Upper lobe of left lung (tissue), 6 donors: ENCODE data around the gene TMEM41A. TPM values are rescaled to one million over a fixed set of nuclear protein-coding genes. Genes with fewer than 3 reads are reported as not detected.

Experiments
- ATAC-seq, 2 donors: fragments of 200-7000 bp; cut with Tn5 transposase; one replicate each; pipeline ENCODE4 v1.9.1; 2022; ENCODE audit warnings: mild to moderate bottlenecking in 2 of 2, moderate library complexity in 2 of 2; ENCODE audit not compliant: low FRiP score in 2 of 2
- DNase-seq, 2 donors: peaks; one replicate each; pipeline ENCODE4 v3.0.0-alpha.2; 2019 to 2020
- H3K27ac ChIP-seq, 4 donors: fragments of 200-600 bp; sonication (generic); one replicate each; pipeline ENCODE4 v1.5.1; 2016 to 2019
- H3K27me3 ChIP-seq, 4 donors: fragments of 200-600 bp; sonication (generic); one replicate each; pipeline ENCODE4 v1.5.1; 2017 to 2019
- H3K36me3 ChIP-seq, 4 donors: fragments of 200-600 bp; sonication (generic); one replicate each; pipeline ENCODE4 v1.5.1; 2016 to 2019
- H3K4me1 ChIP-seq, 4 donors: fragments of 200-600 bp; sonication (generic); one replicate each; pipeline ENCODE4 v1.5.1; 2018 to 2019
- H3K4me3 ChIP-seq, 4 donors: fragments of 200-600 bp; sonication (generic); one replicate each; pipeline ENCODE4 v1.5.1; 2017 to 2019; ENCODE audit warnings: mild to moderate bottlenecking in 2 of 4, moderate library complexity in 1 of 4
- H3K9me3 ChIP-seq, 4 donors: fragments of 200-600 bp; sonication (generic); one replicate each; pipeline ENCODE4 v1.5.1; 2018 to 2019
- CTCF ChIP-seq, 6 experiments: fragments of 450-650 bp in 4 of 6; fragments of 200-600 bp in 2 of 6; sonication (generic) in 2 of 6; IDR thresholded peaks; one replicate each; pipeline ENCODE4 v1.5.1; 2016 to 2019; ENCODE audit warnings: antibody characterized with exemption in 6 of 6
- EP300 ChIP-seq, 4 donors: sonication (generic); formaldehyde crosslinking; IDR thresholded peaks; one replicate each; pipeline ENCODE4 v1.5.1; 2017; ENCODE audit warnings: antibody characterized with exemption in 4 of 4, control low read depth in 2 of 4
- POLR2A ChIP-seq, 4 donors: fragments of 450-650 bp; IDR thresholded peaks; one replicate each; pipeline ENCODE4 v1.5.1; 2016 to 2017; ENCODE audit warnings: antibody characterized with exemption in 4 of 4, mild to moderate bottlenecking in 2 of 4
- POLR2AphosphoS5 ChIP-seq, 2 donors: sonication (generic); formaldehyde crosslinking; IDR thresholded peaks; one replicate each; pipeline ENCODE4 v1.5.1; 2017; ENCODE audit warnings: antibody characterized with exemption in 2 of 2
- WGBS, 2 donors: methylation state at CpG; one replicate each; pipeline ENCODE4 v1.1.5; 2017 to 2018; 5-methylcytosine and 5-hydroxymethylcytosine counted together
- total RNA-seq, 6 donors: library from RNA; depleted of rRNA in 4 of 6; stranded (reverse); fragments of >200 nt in 4 of 6; gene quantifications; one replicate each; pipeline versions ENCODE4 v1.1.0 to v1.2.1, GENCODE V29; 2016 to 2021
- donor health status: DM: no; HTN: no; CAD: no; lungs with moderate emphysema.
- donor health status: DM: no; HTN: yes; CAD: no; lungs with severe emphysema.

TMEM41A gene
- total RNA-seq, 6 donors from 2014 or later: 14.8 to 38.5 (median 24.5) TPM

GRCh38 chr3:185490241-185490640, 8.6 kb downstream of the TMEM41A start:
- no peaks in the 10 kb centered on the region for H3K9me3 ChIP-seq
- TF ChIP-seq POLR2A (IDR thresholded peaks at IDR 0.05) (no peak), POLR2AphosphoS5 (IDR thresholded peaks at IDR 0.05) (no peak), CTCF (IDR thresholded peaks at IDR 0.05) (no peak), EP300 (IDR thresholded peaks at IDR 0.05) (no peak)
- no peak overlapping the region for H3K4me3 ChIP-seq
- H3K27ac ChIP-seq: no peak overlapping the region
- ATAC-seq: no peak
- 86 to 88% methylated on average over 4 of the region's 4 CpGs for WGBS, 2 donors
- no peaks in the 10 kb centered on the region for H3K27me3 ChIP-seq
- DNase-seq: no peak
- peaks cover 0 to 17% (median 0%) of the 10 kb centered on the region in 4 donors for H3K4me1 ChIP-seq
- peaks cover 8 to 77% (median 32%) of the 10 kb centered on the region in 4 donors for H3K36me3 ChIP-seq

GRCh38 chr3:185489462-185489861, 9.4 kb downstream of the TMEM41A start:
- peak in 1 of 2 donors; percentile 47 for DNase-seq
- no peak for ATAC-seq
- no peaks in the 10 kb centered on the region for H3K9me3 ChIP-seq
- no peaks in the 10 kb centered on the region for H3K27me3 ChIP-seq
- no peak overlapping the region for H3K4me3 ChIP-seq
- H3K36me3 ChIP-seq: peaks cover 3 to 69% (median 27%) of the 10 kb centered on the region in 4 donors
- TF ChIP-seq EP300 (IDR thresholded peaks at IDR 0.05): peak in 1 of 4 donors; percentile 53
- no peak for TF ChIP-seq CTCF (IDR thresholded peaks at IDR 0.05)
- TF ChIP-seq POLR2A (IDR thresholded peaks at IDR 0.05): no peak
- H3K27ac ChIP-seq: no peak overlapping the region
- WGBS, 2 donors: 60 to 65% methylated on average over 3 of the region's 3 CpGs
- peaks cover 0 to 17% (median 0%) of the 10 kb centered on the region in 4 donors for H3K4me1 ChIP-seq

- WGBS, 2 donors: 79 to 90% methylated on average over 1 to 5 of the region's 5 CpGs
- Histone ChIP-seq H3K27me3 (no peaks in the 10 kb centered on the region), H3K36me3 (peaks cover 3 to 59% (median 22%) of the 10 kb centered on the region in 4 donors), H3K9me3 (no peaks in the 10 kb centered on the region), H3K4me1 (peaks cover 0 to 17% (median 0%) of the 10 kb centered on the region in 4 donors), H3K27ac (no peak overlapping the region), H3K4me3 (no peak overlapping the region)
- DNase-seq (peak; percentile 41 to 57), ATAC-seq (peak in 1 of 2 donors; percentile 38)
- TF ChIP-seq CTCF (IDR thresholded peaks at IDR 0.05) (no peak), EP300 (IDR thresholded peaks at IDR 0.05) (no peak), POLR2AphosphoS5 (IDR thresholded peaks at IDR 0.05) (no peak), POLR2A (IDR thresholded peaks at IDR 0.05) (no peak)
These were observed 10.4 kb downstream of the TMEM41A start for GRCh38 chr3:185488465-185488864.

- Histone ChIP-seq H3K9me3 (no peaks in the 10 kb centered on the region), H3K4me3 (no peak overlapping the region), H3K4me1 (peaks cover 0 to 17% (median 0%) of the 10 kb centered on the region in 4 donors), H3K36me3 (peaks cover 3 to 59% (median 22%) of the 10 kb centered on the region in 4 donors), H3K27me3 (no peaks in the 10 kb centered on the region), H3K27ac (no peak overlapping the region)
- DNase-seq (peak in 1 of 2 donors; percentile 31), ATAC-seq (no peak)
- peak in 1 of 2 donors; percentile 57 for TF ChIP-seq POLR2AphosphoS5 (IDR thresholded peaks at IDR 0.05)
- TF ChIP-seq POLR2A (IDR thresholded peaks at IDR 0.05): no peak
- peak; percentile 20 to 92 (median 42) for TF ChIP-seq EP300 (IDR thresholded peaks at IDR 0.05)
- 79 to 84% methylated on average over 5 of the region's 5 CpGs for WGBS, 2 donors
These were observed 12.4 kb downstream of the TMEM41A start for GRCh38 chr3:185486394-185486793.

GRCh38 chr3:185484296-185484695, 14.5 kb downstream of the TMEM41A start:
- H3K27me3 ChIP-seq: no peaks in the 10 kb centered on the region
- peaks cover 0 to 58% (median 19%) of the 10 kb centered on the region in 4 donors for H3K36me3 ChIP-seq
- peaks cover 0 to 10% (median 0%) of the 10 kb centered on the region in 4 donors for H3K4me1 ChIP-seq
- WGBS, 2 donors: 90% methylated on average over 3 of the region's 3 CpGs
- ATAC-seq (no peak), DNase-seq (no peak)
- TF ChIP-seq EP300 (IDR thresholded peaks at IDR 0.05): no peak
- TF ChIP-seq CTCF (IDR thresholded peaks at IDR 0.05): no peak
- no peak for TF ChIP-seq POLR2A (IDR thresholded peaks at IDR 0.05)
- no peak for TF ChIP-seq POLR2AphosphoS5 (IDR thresholded peaks at IDR 0.05)
- no peak overlapping the region for H3K4me3 ChIP-seq
- H3K9me3 ChIP-seq: no peaks in the 10 kb centered on the region
- no peak overlapping the region for H3K27ac ChIP-seq
